Spleen (tissue), 11 donors: ENCODE results near the gene AP4E1. TPM values are rescaled to one million over a fixed set of nuclear protein-coding genes. Genes with fewer than 3 reads are reported as not detected.

Experiments
- DNase-seq: peaks from one replicate; pipeline ENCODE4 v3.0.0-alpha.2; 2020
- H3K27ac ChIP-seq, 8 donors: fragments of 200-600 bp; sonication (generic) in 7 of 8; 1 replicate in 4 of 8; 2 replicates in 4 of 8; pipeline versions ENCODE4 v1.5.0 to v1.8.0; 2016 to 2021; ENCODE audit warnings: inconsistent platforms in 4 of 8, mild to moderate bottlenecking in 4 of 8, moderate library complexity in 1 of 8
- H3K27me3 ChIP-seq, 7 donors: fragments of 200-600 bp; sonication (generic) in 6 of 7; replicated peaks in 1 of 7; 1 replicate in 4 of 7; 2 replicates in 3 of 7; pipeline versions ENCODE4 v1.5.0 to v1.8.0; 2016 to 2021; ENCODE audit warnings: inconsistent platforms in 3 of 7, mild to moderate bottlenecking in 1 of 7
- H3K36me3 ChIP-seq, 6 donors: fragments of 200-600 bp; sonication (generic) in 5 of 6; 1 replicate in 4 of 6; 2 replicates in 2 of 6; pipeline versions ENCODE4 v1.5.0 to v1.8.0; 2016 to 2021; ENCODE audit warnings: inconsistent platforms in 2 of 6
- H3K4me1 ChIP-seq, 6 donors: fragments of 200-600 bp; sonication (generic) in 5 of 6; 1 replicate in 3 of 6; 2 replicates in 3 of 6; pipeline versions ENCODE4 v1.5.0 to v1.8.0; 2016 to 2021; ENCODE audit warnings: inconsistent platforms in 3 of 6
- H3K4me3 ChIP-seq, 8 donors: fragments of 200-600 bp; sonication (generic) in 7 of 8; 1 replicate in 4 of 8; 2 replicates in 4 of 8; pipeline versions ENCODE4 v1.5.0 to v1.8.0; 2016 to 2021; ENCODE audit warnings: inconsistent platforms in 4 of 8, mild to moderate bottlenecking in 4 of 8, moderate library complexity in 2 of 8
- H3K9me3 ChIP-seq, 8 donors: fragments of 200-600 bp; sonication (generic) in 7 of 8; 1 replicate in 4 of 8; 2 replicates in 4 of 8; pipeline versions ENCODE4 v1.5.0 to v1.8.0; 2016 to 2021; ENCODE audit warnings: inconsistent platforms in 4 of 8
- CTCF ChIP-seq, 11 experiments: fragments of 200-600 bp in 7 of 11; fragments of 450-650 bp in 4 of 11; sonication (generic) in 4 of 11; IDR thresholded peaks in 8 of 11; conservative IDR thresholded peaks in 3 of 11; 1 replicate in 7 of 11; 2 replicates in 4 of 11; pipeline versions ENCODE4 v1.4.0 to v1.8.0; 2016 to 2021; ENCODE audit warnings: antibody characterized with exemption in 11 of 11, inconsistent platforms in 4 of 11, mild to moderate bottlenecking in 1 of 11
- POLR2A ChIP-seq, 3 donors: fragments of 450-650 bp; IDR thresholded peaks; one replicate each; pipeline ENCODE4 v1.5.1; 2017; ENCODE audit warnings: antibody characterized with exemption in 3 of 3, mild to moderate bottlenecking in 1 of 3
- POLR2AphosphoS5 ChIP-seq, 3 donors: sonication (generic); formaldehyde crosslinking; IDR thresholded peaks; one replicate each; pipeline ENCODE4 v1.5.1; 2017; ENCODE audit warnings: antibody characterized with exemption in 3 of 3
- WGBS, 5 donors: extraction: QIAGEN DNeasy Blood & Tissue Kit in 3 of 5; methylation state at CpG; one replicate each; pipeline versions ENCODE4 v1.1.5 to v1.1.7; 2013 to 2018; 5-methylcytosine and 5-hydroxymethylcytosine counted together
- intact Hi-C: fragments of 100-400 bp; cut with DNase I; formaldehyde crosslinking; loops from one replicate; pipeline ENCODE4 v1.15.0; 2023; ENCODE audit warnings: low total_unique reads
- polyA plus RNA-seq, 3 donors: library from polyadenylated mRNA; stranded (reverse); fragments of 200-250 nt; gene quantifications; one replicate each; pipeline ENCODE4 v1.2.1, GENCODE V29; 2013
- total RNA-seq, 7 donors: library from RNA; depleted of rRNA in 3 of 7; stranded (reverse); fragments of >200 nt in 3 of 7; fragmentation: NEBNext Ultra II Directional in 4 of 7; extraction: Animal tissue kit (Norgen Biotek cat#: 25700) in 4 of 7; gene quantifications; one replicate each; pipeline versions ENCODE4 v1.1.0 to v1.2.1, GENCODE V29; 2016 to 2021
- donor health status: healthy with polysubstance abuse.
- donor health status: DM: no; HTN: no; CAD: no; lungs with moderate emphysema.
- donor health status: DM: no; HTN: no; CAD: no.
- donor health status: Bipolar disorder and iron deficiency.
- donor health status: healthy.
- donor health status: DM: no; HTN: no; CAD: no.
- donor health status: DM: yes; HTN: yes; CAD: no.

The AP4E1 gene
- total and polyA plus RNA-seq, 10 donors, result 2.1 to 17.4 (median 13.3) TPM

- WGBS, 5 donors, result 70 to 81% (median 71%) methylated on average over 19 of the region's 19 CpGs
- intact Hi-C loops, result loop anchor here (10.0 kb wide), 1 partner anchor 112 kb away; the partner anchor contains the start of gene SPPL2A
- TF ChIP-seq POLR2A (IDR thresholded peaks at IDR 0.05) (no peak), POLR2AphosphoS5 (IDR thresholded peaks at IDR 0.05) (no peak), CTCF (IDR thresholded peaks at IDR 0.05 in 8 of 11, conservative IDR thresholded peaks at IDR 0.05 in 3 of 11) (no peak)
Measured at GRCh38 chr15:50876260-50876988, 32.1 kb upstream of the AP4E1 start.

GRCh38 chr15:50876989-50877360 is 31.5 kb upstream of the AP4E1 start:
- H3K4me3 ChIP-seq, result peak overlapping the region in 6 of 8 donors; percentile 12 to 61 (median 24)
- WGBS, 5 donors, result 0 to 2% (median 2%) methylated on average over 8 of the region's 8 CpGs
- intact Hi-C loops, result loop anchor here (10.0 kb wide), 1 partner anchor 112 kb away; the partner anchor contains the start of gene SPPL2A
- TF ChIP-seq POLR2AphosphoS5 (IDR thresholded peaks at IDR 0.05), result peak in 1 of 3 donors; percentile 50
- peak; percentile 83 to 97 (median 94) for TF ChIP-seq CTCF (IDR thresholded peaks at IDR 0.05 in 8 of 11, conservative IDR thresholded peaks at IDR 0.05 in 3 of 11)
- TF ChIP-seq POLR2A (IDR thresholded peaks at IDR 0.05), result no peak
- peak overlapping the region in 2 of 8 donors; percentile 21 to 30 for H3K27ac ChIP-seq
- peaks cover 0 to 68% (median 36%) of the 10 kb centered on the region in 6 donors for H3K4me1 ChIP-seq
- no peaks in the 10 kb centered on the region for H3K27me3 ChIP-seq
- no peak for DNase-seq
- H3K36me3 ChIP-seq, result no peaks in the 10 kb centered on the region
- no peaks in the 10 kb centered on the region for H3K9me3 ChIP-seq

More at GRCh38 chr15:50876260-50876988, 32.1 kb upstream of the AP4E1 start:
- Histone ChIP-seq H3K4me1 (peaks cover 0 to 62% (median 34%) of the 10 kb centered on the region in 6 donors), H3K4me3 (peak overlapping the region in 6 of 8 donors; percentile 12 to 61 (median 24)), H3K27me3 (no peaks in the 10 kb centered on the region), H3K27ac (peak overlapping the region in 2 of 8 donors; percentile 21 to 30), H3K9me3 (no peaks in the 10 kb centered on the region), H3K36me3 (no peaks in the 10 kb centered on the region)
- no peak for DNase-seq

GRCh38 chr15:50879016-50879617 is 29.4 kb upstream of the AP4E1 start:
- intact Hi-C loops, result loop anchor here (10.0 kb wide), 1 partner anchor 114 kb away; the partner anchor contains the start of gene SPPL2A
- TF ChIP-seq CTCF (IDR thresholded peaks at IDR 0.05 in 8 of 11, conservative IDR thresholded peaks at IDR 0.05 in 3 of 11), result no peak
- no peak for TF ChIP-seq POLR2A (IDR thresholded peaks at IDR 0.05)
- no peak for TF ChIP-seq POLR2AphosphoS5 (IDR thresholded peaks at IDR 0.05)

GRCh38 chr15:50880206-50880605 is 28.3 kb upstream of the AP4E1 start:
- Histone ChIP-seq H3K36me3 (no peaks in the 10 kb centered on the region), H3K27ac (peak overlapping the region in 5 of 8 donors; percentile 27 to 76 (median 34)), H3K27me3 (no peaks in the 10 kb centered on the region), H3K9me3 (no peaks in the 10 kb centered on the region), H3K4me3 (no peak overlapping the region), H3K4me1 (peaks cover 0 to 69% (median 45%) of the 10 kb centered on the region in 6 donors)
- no peak for TF ChIP-seq POLR2A (IDR thresholded peaks at IDR 0.05)
- no peak for TF ChIP-seq POLR2AphosphoS5 (IDR thresholded peaks at IDR 0.05)
- no peak for TF ChIP-seq CTCF (IDR thresholded peaks at IDR 0.05 in 8 of 11, conservative IDR thresholded peaks at IDR 0.05 in 3 of 11)
- no peak for DNase-seq
- 81 to 91% (median 84%) methylated on average over 2 of the region's 2 CpGs for WGBS, 5 donors
- intact Hi-C loops, result loop anchor here (5.0 kb wide), 1 partner anchor 203 kb away; no protein-coding TSS in a partner anchor

More at GRCh38 chr15:50879016-50879617, 29.4 kb upstream of the AP4E1 start:
- Histone ChIP-seq H3K27me3 (no peaks in the 10 kb centered on the region), H3K27ac (peak overlapping the region in 1 of 8 donors; percentile 47), H3K9me3 (no peaks in the 10 kb centered on the region), H3K36me3 (no peaks in the 10 kb centered on the region), H3K4me1 (peaks cover 0 to 65% (median 38%) of the 10 kb centered on the region in 6 donors), H3K4me3 (no peak overlapping the region)
- no peak for DNase-seq
- WGBS, 5 donors, result 57 to 68% (median 65%) methylated on average over 4 of the region's 4 CpGs
